GM19397 (cell line): ENCODE results near the gene RALGDS.

Source experiments
- ATAC-seq: cut with Tn5 transposase; IDR thresholded peaks from one replicate; pipeline ENCODE4 v1.9.1; 2021; ENCODE audit warnings: mild to moderate bottlenecking, moderate library complexity; ENCODE audit not compliant: unreplicated experiment

Gene RALGDS

DNA sequence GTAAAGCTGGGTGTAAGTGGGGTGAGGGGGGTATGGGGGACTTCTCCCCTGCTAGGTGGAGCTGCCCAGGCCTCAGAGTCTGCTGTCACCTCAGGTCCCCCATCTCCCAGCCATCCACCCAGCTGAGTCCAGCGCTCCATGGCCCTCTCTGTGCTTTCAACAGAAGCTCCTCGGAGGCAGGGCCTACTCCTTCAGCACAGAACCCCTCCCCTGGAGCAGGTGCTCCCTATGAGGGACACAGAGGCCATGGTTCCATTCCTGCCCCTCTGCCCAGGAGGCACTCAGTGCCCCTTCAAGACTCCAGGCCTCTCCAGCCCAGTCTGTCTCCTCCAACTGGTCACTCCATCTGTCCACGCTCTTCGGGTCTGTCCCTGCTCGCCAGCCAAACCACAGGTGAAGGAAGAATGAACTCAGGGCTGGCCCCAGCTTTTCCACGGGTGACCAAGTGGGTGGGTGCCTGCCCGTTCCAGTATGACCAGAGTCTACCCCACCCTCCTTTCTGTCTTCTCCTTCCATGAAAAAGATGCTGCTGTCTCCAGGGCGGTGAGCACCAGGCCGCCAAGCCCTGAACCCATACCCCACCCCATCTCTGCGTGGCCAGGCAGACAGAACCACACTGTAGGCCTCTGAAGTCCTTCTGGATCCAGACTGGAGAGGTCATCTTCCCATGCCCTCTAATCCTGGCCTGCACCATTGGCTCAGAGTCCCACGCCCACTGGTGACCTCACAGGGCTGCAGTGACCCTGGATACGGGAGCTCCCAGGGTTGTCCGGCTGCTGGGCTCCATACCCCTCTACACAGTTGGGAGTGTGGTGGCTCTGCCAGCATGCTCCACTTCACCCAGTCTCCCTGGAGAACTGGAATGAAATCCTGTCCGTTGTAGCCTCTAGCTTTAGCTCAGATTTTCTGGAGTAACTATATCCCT lies 30.8 kb upstream of the RALGDS start:
- ATAC-seq = no peak

DNA sequence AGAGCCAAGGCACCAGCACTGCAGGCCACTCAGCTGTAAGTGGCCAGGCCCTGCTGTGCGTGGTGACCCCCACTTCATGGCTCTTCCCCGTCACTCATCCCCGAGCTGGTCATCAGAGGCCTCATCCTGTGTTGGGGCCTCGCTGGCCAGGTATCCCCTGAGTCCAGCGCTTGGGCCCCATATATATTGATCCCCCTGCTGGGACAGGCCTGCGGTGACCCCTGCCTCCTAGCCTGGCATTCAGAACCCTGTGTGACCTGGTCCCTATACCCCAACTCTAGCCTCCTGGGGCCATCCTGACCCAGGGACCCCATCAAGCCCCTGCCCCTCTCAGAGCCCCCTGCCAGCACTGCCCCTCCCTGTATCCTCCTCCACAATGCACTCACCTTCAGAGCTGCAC lies 30.0 kb upstream of the RALGDS start:
- ATAC-seq = no peak

DNA sequence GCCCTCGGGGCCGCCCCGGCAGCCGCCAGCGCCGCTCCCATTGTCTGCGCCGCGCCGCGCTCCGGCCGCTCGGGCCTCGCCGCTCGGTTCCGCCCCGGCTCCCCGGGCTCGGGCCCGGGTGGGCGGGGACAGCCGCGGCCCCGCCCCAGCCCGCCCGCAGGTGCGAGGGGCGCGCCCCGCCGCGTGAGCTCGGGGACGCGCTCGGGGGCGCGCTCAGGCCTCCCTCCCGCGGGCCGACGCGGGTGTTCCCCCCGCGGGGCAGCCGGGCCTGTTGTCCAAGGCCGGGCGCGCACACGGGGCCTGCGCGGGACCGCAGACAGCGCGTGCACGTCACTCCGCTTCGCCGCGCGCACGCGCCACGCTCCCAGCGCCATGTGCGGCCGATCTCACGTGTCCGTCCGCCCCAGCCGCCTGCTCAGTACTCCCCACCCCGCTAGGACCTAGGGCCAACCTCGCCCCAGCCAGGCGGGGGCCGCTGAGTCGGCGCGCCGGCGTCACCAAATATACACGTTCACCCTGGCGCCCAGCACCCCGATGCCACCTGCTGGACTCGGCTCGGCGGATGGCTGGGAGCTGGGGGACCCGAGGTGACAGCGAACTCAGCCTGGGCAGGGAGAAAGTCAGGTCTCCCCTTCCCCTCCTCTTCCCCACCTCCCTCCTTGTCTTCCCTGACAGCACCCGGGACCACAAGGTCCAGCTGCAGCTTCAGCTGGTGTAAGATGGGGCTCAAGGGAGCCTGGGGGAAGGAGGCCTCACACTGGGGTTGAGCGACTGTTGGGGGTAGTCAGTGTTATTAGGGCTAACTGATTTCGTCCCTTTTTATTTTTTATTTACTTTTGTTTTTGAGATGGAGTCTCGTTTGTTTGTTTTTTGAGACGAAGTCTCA lies 28.3 kb upstream of the RALGDS start:
- peak; percentile 66 for ATAC-seq

DNA sequence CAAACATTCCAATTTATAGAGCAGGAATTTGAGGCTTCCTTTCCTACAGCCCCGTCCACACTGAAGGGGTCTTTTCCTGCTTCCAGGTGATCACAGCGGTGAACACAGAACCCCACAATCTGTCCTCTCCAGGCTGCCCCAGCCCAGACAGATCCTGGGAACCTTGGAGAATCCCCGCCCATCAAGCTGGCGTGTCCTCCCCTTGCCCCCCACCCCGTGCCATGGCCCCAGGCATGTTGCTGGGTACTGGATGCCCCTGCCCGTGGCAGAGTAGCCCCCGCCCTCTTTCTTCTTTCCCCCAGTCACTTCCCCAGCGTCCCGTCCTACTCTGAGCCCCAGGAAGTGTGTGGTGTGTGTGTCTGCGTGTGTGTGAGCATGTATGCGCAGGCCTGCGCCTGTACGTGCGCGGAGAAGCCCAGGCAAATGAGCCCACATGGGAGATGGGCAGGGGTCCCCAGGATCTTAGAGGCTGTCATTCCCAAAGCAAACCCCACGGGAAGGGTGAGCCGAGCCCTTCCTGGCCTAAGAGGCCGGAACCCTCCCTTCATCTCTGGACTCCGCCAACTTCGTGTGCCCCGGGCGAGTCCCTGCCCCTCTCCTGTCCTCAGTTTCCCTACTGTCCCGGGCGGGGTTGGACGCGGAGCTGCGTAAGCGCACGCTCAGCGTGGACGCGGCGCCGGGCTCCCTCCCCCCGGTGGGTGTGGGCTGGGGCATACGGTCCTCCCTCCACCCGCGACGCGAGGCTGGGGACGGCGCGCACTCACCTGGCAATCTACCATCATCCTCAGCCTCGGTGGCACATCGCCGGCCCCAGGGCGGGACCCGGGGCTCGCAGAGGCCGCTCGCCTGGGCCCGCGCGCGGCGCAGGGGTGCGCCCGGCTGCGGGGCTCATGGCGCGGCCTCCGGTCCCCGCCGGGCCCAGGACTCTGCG lies 27.4 kb upstream of the RALGDS start:
- peak; percentile 24 for ATAC-seq

DNA sequence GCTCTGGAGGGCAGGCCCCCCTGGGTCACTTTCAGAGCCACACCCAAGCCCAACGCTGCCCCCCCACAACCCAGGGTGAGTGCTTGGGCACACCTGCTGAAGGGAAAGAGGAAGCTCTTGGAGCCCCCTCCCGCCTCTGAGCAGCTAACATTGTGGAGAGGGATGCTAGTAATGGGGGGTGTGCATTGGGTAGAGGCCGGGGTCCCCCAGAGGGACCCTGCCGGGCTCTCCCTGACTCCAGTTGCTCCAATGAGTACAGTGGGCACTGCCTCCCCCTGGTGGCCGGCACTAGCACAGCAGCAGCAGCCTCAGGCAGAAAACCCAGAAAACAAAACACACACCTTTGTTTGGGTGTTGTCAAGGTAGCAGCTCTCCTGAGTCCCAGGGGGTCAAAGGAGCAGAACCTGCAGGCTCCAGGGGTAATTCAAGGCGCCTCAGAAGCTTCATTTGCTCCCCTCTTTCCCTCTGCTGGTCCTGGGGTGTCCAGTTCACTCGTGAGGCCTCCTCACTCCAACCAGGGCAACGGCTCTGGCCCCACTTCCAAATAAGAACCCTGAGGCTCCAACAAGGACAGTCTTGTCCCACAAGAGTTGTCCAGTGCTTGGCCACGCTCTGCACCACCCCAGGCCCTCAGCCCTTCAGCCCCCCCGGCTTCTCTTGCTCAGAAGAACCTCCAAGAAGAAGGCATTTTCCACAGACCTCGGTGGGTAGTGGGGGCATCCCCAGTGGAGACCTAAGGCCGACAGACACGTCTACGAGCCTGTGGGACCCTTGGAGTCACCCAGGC lies 26.6 kb upstream of the RALGDS start:
- ATAC-seq = no peak

DNA sequence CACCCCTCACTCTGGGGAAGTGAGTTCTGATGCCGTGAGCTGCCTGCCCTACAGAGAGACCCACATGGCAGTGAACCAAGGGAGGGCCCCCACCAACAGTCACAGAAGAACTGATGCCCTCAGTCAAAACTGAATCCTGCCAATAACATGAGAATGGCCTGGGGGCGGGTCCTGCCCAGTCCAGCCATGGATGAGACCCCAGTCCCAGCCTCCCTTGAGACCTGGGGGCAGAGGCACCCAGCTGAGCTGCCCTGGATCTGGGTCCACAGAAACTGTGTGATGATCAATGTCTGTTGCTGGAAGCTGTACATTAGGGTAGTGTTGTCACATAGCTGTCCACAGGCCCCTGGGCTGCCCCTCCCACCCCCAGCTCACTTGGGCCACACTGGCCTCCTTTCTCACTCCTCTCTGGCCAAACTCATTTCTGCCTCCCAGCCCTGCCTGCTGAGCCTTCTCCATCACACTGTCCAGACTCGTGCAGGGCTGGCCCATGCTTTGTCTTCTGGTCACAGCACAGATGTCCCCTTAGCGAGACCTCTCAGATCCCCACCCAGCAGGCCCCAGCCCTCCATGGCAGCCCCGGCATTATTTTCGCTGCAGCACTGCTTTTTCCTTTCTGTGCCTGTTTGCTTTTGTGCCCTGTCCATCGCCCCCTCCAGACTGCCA lies 25.8 kb upstream of the RALGDS start:
- no peak for ATAC-seq

DNA sequence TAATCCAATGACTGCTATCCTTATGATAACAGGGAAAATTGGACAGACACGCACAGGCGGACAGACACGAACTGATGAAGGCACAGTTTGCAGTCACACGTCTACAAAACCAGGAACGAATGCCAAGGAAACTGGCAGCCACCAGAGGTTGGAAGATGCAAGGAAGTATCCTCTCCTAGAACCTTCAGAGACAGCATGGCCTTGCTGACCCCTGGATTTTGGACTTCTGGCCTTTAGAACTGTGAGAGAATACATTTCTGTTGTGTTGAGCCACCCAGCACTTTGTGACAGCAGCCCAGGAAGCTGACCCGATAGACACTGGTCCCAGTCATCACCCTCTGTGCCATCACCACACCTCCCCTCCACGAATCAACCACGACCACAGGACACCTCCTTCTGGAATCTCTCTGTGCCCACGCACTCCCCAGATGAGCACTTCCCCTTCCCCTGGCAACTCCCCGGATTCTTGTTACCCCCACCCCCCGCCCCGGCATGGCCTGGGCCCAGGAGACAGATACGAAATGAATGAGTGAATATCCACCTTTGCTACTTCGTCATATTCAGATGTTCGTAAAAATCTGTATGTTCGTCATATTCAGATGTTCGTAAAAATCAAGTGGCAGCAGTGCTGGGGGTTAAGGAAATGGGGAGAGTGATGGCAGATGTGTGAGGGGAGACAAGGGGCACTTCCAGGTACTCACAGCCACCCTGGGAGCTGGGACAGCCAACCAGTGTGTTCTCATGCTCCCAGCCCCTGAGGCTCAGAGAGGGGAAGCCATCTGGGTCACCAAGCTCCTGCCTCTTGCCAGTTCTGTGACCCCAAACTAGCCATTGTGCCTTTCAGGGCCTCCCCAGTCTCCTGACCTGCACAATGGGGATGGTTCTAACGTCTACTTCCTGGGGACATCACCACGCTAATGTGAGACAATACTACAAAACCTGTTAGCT lies 24.1 kb upstream of the RALGDS start:
- ATAC-seq = no peak

DNA sequence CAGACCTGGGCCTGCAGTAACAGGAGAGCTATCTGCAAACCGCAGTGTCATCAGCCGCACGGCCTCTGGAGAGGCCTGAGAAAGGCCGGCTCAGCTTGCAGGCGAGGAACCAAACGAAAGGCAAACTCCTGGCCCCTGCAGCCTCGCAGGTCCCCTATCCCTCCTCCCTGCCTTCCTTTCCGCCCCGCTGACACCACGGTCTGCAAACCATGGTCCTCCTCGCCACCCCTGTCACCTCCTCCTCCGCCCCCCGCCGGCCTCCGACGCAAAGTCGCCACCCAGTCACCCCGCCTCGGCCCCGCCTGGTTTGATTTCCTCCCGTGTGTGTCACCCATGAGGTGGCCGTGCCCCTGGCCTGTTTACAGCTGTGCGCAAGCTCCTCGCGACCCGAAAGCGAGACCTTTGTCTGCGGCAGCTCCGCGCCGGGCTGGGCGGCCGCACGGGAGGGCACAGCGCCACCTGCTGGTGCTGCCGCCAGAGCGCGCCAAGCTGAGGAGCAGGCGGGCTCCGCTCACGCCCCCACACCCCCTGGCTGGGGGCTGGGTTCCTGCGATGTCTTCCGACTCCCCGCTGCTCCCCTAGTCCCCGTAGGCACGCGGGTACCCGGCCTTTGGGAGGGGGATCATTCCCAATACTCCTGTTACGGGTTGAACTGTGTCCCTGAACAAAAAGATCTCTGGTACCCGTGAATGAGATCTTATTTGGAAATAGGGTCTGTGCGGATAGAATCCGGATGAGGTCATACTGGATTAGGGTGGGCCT lies 23.3 kb upstream of the RALGDS start:
- ATAC-seq = peak; percentile 22

DNA sequence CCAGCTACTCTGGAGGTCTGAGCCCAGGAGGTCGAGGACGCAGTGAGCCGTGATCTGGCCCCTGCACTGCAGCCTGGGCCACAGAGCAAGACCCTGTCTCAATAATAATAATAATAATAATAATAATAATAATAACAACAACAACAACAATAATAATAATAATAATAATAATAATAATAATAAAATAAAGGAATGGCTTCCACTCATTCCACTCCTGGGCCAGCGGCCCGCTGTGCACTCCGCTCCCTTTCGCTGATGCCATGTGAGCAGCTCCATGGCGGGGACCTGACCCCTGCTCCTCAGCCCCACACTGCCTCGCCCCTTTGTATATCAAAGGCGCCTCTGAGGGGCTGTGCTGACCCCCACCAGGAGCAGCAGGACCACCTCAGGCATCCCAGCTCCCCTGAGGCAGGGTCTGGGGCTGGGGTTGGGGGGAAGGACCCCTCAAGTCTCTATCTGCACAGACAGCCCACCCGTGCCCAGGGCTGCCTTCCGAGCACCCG lies 22.6 kb upstream of the RALGDS start:
- no peak for ATAC-seq

DNA sequence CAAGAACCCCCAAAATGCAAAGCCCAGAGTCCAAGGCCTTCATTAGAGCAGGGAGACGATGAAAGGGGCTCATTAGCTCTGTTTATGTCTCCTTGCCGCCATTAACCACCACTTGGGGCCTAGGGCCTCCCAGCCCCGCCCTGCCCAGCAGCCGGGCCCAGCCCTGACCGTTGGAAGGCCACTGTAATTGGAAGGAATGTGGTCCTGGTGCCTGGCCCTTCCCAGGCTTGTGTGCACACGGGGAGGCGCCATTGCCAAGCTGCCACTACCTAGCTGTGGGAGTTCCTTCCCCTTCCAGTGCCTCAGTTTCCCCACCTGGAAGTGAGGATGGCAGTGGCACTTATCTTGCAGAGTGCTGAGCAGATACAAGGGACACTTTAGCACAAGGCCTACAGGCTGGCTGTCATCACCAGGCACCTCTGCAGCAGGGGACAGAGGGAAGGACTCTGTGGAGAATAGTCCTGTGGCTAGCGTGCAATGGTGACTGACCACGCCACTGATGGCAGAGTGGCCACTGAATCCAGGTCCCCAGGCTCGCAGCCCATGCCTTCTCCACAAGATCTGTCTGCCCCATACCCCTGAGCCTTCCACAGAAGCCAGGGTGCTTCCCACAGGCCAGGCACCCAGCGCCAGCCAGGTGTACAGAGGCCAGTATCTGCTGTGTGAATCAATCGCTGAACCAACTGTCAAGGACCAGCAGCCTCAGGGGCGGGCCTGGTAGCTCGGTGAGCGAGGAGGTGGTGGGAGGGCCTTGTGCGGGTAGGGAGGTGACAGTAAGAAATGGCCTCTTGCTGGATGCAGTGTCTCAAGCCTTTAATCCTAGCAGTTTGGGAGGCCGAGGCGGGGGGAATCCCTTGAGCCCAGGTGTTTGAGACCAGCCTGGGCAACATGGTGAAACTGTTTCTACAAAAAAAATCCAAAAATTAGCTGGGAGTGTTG lies 21.9 kb upstream of the RALGDS start:
- ATAC-seq = no peak

DNA sequence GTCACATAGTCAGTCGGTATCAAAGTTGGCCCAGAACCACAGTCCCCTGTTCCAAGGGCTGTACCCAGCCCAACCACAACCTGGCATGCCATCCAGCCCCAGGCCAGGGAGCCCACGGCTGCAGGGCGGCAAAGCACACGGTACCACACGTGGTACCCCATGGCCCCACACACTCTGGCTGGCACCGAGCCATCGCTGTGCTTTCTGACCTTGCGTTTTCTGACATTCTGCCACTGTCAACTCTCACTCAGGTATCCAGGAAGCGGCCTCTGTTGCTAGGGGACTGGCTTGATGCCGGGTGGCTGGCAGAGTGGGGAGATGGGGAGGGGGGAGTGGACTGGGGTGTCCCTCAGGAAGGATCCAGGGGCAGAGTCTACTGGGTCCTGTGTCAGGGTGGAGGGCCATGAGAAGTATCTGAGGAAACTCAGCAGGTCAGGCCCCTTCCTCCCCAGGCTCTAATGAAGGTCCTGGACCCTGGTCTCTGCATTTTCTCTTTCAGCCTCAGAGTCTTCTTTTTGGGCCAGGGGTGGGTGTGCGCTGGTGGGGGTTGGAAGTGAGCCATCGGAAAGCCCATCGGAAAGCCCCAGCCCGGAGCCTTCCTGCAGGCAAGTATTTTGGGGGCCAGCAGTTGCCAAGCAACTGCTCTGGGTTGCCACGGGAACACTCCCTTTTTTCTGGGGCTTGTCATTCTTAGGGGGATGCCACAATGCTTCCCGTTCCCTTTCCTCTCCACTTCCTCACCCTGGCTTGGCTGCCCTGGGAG lies 21.0 kb upstream of the RALGDS start:
- ATAC-seq = no peak

DNA sequence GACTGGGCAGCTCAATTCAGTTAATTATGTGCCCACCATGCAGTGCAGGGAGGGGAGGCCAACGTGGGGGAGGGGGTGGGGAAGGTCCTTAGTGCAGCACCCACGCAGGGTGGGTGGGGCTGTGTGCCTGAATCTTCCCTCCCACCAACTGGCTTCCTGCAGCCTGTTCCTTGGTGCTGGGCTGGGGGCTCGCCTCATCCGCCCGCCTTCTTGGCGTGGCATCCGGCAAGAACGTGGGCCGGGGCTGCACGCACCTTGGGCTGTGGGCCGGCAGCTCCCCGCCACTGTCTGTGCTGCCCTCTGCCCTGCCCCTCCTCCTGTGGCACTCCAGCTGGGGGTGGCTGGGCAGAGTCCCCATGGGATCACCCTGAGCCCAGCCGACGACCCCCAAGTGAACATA lies 19.6 kb upstream of the RALGDS start:
- ATAC-seq = no peak

DNA sequence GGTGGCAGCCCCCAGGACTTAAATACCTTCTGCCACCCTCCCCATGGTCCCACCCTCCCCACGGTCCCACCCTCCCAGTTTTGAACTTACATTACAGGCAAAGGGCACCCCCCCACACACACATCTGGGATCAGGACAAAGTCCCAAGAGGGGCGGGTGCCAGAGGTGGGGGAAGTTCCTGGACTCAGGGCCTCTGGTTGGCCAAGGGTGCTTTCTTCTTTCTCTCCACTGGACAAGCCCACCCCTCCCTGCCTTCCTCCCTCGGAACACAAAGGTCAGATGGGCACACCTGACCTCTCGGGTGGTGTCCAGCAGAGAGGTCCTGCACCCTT lies 19.1 kb upstream of the RALGDS start:
- no peak for ATAC-seq

DNA sequence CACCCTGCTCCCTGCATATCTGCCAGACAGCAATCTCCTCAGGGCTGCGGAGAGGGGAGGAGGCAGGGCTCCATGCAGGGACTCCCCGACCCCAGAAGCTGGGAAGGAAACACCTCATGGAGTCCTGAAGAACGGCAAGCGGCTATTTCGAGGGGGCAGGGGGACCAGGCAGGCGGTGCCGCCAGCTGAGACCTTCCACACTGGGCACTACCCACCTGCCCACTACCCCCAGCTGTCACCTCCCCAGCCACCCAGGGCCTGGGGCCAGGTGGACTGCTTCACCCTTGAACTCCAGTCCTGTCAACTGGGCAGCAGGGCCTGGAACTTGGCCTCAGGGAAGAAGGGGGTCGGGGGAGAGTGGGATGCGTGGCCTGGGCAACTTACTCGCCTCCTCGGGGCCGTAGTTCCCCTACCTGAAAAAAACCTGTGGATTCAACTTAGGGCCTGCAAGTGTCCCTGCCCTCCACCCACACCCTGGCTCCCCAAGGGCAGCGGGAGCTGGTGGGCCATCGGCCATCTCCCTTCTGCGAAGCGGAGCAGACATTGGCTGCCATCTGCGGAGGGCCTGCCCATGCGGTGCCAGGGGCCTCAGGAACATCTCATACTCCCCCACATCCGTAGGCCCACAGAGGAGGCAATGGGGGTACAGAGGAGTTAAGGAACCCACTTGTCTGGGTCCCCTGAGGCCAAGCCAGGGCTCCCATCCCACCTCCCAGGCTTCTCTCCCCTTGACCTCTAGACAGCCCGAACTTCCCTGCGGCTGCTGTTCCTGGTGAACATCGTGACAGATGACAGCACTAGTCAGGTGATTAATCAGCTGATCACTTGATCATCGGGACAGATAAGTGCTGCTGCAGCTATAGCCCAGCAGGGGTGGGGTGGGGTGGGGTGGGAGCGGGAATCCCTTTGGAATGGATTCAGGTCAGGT lies 18.5 kb upstream of the RALGDS start:
- no peak for ATAC-seq
